ENCODE data around the gene RPL26.
"Not testable (repeated sequence)": the region's sequence is repeated elsewhere in the genome, so short reads cannot be mapped to it uniquely, and the experiment has no call there.

Gene RPL26

GRCh38 chr17:8387914-8388651 lies 5.1 kb upstream of the RPL26 start:
- no peak for TF ChIP-seq CTCF (IDR thresholded peaks at IDR 0.05; ENCODE audit: low read depth, low read length, missing control alignments)
- H3K4me3 ChIP-seq (ENCODE audit: low read depth, low read length), result no peak overlapping the region
- DNase-seq (ENCODE audit: low read depth), result no peak

GRCh38 chr17:8386841-8387240 lies 3.8 kb upstream of the RPL26 start:
- no peak overlapping the region for H3K4me3 ChIP-seq (ENCODE audit: low read depth, low read length)
- TF ChIP-seq CTCF (IDR thresholded peaks at IDR 0.05; ENCODE audit: low read depth, low read length, missing control alignments), result no peak
- DNase-seq (ENCODE audit: low read depth), result no peak

GRCh38 chr17:8384801-8385378 lies 1.9 kb upstream of the RPL26 start:
- DNase-seq (ENCODE audit: low read depth), result no peak

GRCh38 chr17:8382880-8383142 lies 182 bp downstream of the RPL26 start:
- TF ChIP-seq CTCF (IDR thresholded peaks at IDR 0.05; ENCODE audit: low read depth, low read length, missing control alignments), result no peak
- DNase-seq (ENCODE audit: low read depth), result no peak
- peak overlapping the region; percentile 70 for H3K4me3 ChIP-seq (ENCODE audit: low read depth, low read length)

More at GRCh38 chr17:8384801-8385378, 1.9 kb upstream of the RPL26 start:
- no peak overlapping the region for H3K4me3 ChIP-seq (ENCODE audit: low read depth, low read length)
- TF ChIP-seq CTCF (IDR thresholded peaks at IDR 0.05; ENCODE audit: low read depth, low read length, missing control alignments), result no peak

- no peak for DNase-seq (ENCODE audit: low read depth)
- no peak for TF ChIP-seq CTCF (IDR thresholded peaks at IDR 0.05; ENCODE audit: low read depth, low read length, missing control alignments)
- H3K4me3 ChIP-seq (ENCODE audit: low read depth, low read length), result peak overlapping the region; percentile 70
Observed at GRCh38 chr17:8382052-8382879, 727 bp downstream of the RPL26 start.

- TF ChIP-seq CTCF (IDR thresholded peaks at IDR 0.05; ENCODE audit: low read depth, low read length, missing control alignments), result no peak
- H3K4me3 ChIP-seq (ENCODE audit: low read depth, low read length), result no peak overlapping the region; the same call in 1 of the 2 replicates
- no peak for DNase-seq (ENCODE audit: low read depth)
Observed at GRCh38 chr17:8380049-8380448, 2.9 kb downstream of the RPL26 start.

GRCh38 chr17:8378117-8378516 lies 4.9 kb downstream of the RPL26 start:
- not testable (repeated sequence) for H3K4me3 ChIP-seq (ENCODE audit: low read depth, low read length); DNase-seq (ENCODE audit: low read depth)
